Common myeloid progenitor, CD34-positive (primary cell): ENCODE measurements around the gene BBS7.

Experiments
- CTCF ChIA-PET: fragments of 350-600 bp; sonication (Branson Sonifier 250); formaldehyde crosslinking; loops from one replicate; lab custom pipeline; 2021; ENCODE audit warnings: antibody characterized with exemption; lab: Charles Lee
- POLR2A ChIA-PET: fragments of 350-600 bp; sonication (Branson Sonifier 250); formaldehyde crosslinking; loops from one replicate; lab custom pipeline; 2021; ENCODE audit warnings: antibody characterized with exemption; lab: Charles Lee
- DNase-seq, 3 donors: peaks; one replicate each; pipeline versions ENCODE4 v3.0.0 to v3.0.0-alpha.2; 2013
- H3K27ac ChIP-seq, 2 experiments: 1 replicate in 1 of 2; 2 replicates in 1 of 2; pipeline ENCODE4 v1.7.0; 2013; ENCODE audit warnings: inconsistent platforms in 2 of 2, low read length in 2 of 2, mild to moderate bottlenecking in 2 of 2, low read depth in 1 of 2, moderate library complexity in 1 of 2; ENCODE audit not compliant: severe bottlenecking in 2 of 2, insufficient read depth in 1 of 2, poor library complexity in 1 of 2
- H3K27me3 ChIP-seq, 5 experiments: replicated peaks in 2 of 5; 1 replicate in 3 of 5; 2 replicates in 2 of 5; pipeline versions ENCODE4 v1.6.1 to v1.7.0; 2013; ENCODE audit warnings: low read length in 4 of 5, mild to moderate bottlenecking in 2 of 5, moderate library complexity in 2 of 5, inconsistent platforms in 1 of 5; ENCODE audit not compliant: insufficient read depth in 5 of 5, control insufficient read depth in 4 of 5
- H3K36me3 ChIP-seq, 4 experiments: 1 replicate in 2 of 4; 2 replicates in 2 of 4; pipeline versions ENCODE4 v1.6.1 to v1.7.0; 2013; ENCODE audit warnings: low read length in 3 of 4, control low read depth in 1 of 4, mild to moderate bottlenecking in 1 of 4; ENCODE audit not compliant: control insufficient read depth in 4 of 4, insufficient read depth in 4 of 4
- H3K4me1 ChIP-seq, 4 experiments: 1 replicate in 3 of 4; 2 replicates in 1 of 4; pipeline versions ENCODE4 v1.6.1 to v1.7.1; 2013; ENCODE audit warnings: low read length in 3 of 4, mild to moderate bottlenecking in 3 of 4, control low read depth in 1 of 4, inconsistent platforms in 1 of 4, moderate library complexity in 1 of 4; ENCODE audit not compliant: control insufficient read depth in 4 of 4, insufficient read depth in 4 of 4; ENCODE audit errors: control extremely low read depth in 1 of 4
- H3K4me3 ChIP-seq, 7 experiments: 1 replicate in 4 of 7; 2 replicates in 3 of 7; pipeline versions ENCODE4 v1.5.1 to v1.7.0; 2013; ENCODE audit warnings: mild to moderate bottlenecking in 7 of 7, low read length in 6 of 7, moderate library complexity in 6 of 7, inconsistent platforms in 2 of 7, low read depth in 2 of 7, control low read depth in 1 of 7; ENCODE audit not compliant: insufficient read depth in 4 of 7, control insufficient read depth in 1 of 7; ENCODE audit errors: extremely low read depth in 1 of 7
- H3K9me3 ChIP-seq, 5 experiments: 1 replicate in 4 of 5; 2 replicates in 1 of 5; pipeline versions ENCODE4 v1.6.1 to v1.7.1; 2013; ENCODE audit warnings: low read length in 4 of 5, mild to moderate bottlenecking in 2 of 5, inconsistent platforms in 1 of 5, low read depth in 1 of 5, moderate library complexity in 1 of 5; ENCODE audit not compliant: control insufficient read depth in 4 of 5, insufficient read depth in 2 of 5; ENCODE audit errors: control extremely low read depth in 1 of 5
- WGBS: methylation state at CpG from one replicate; pipeline ENCODE4 v1.1.5; 2013; ENCODE audit not compliant: insufficient coverage; 5-methylcytosine and 5-hydroxymethylcytosine counted together

The BBS7 gene

GRCh38 chr4:121822796-121823504 lies 47.3 kb downstream of the BBS7 start:
- ChIA-PET CTCF (interaction anchor here (0.8 kb wide), 1 partner anchor 77 kb away, joined by 3 read pairs; no protein-coding TSS in a partner anchor), POLR2A (no interaction called here)
- Histone ChIP-seq H3K36me3 (peaks cover 0 to 35% (median 6%) of the 10 kb centered on the region in 4 experiments), H3K4me1 (peaks cover 6 to 21% (median 14%) of the 10 kb centered on the region in 4 experiments), H3K4me3 (peak overlapping the region; percentile 83 to 99 (median 99)), H3K27me3 (no peaks in the 10 kb centered on the region), H3K9me3 (no peaks in the 10 kb centered on the region), H3K27ac (peak overlapping the region; percentile 53 to 87)
- under 1% methylated on average over 29 of the region's 30 CpGs for WGBS
- DNase-seq: peak; percentile 65 to 77 (median 73)

- Histone ChIP-seq H3K36me3 (peaks cover under 1 to 44% (median 12%) of the 10 kb centered on the region in 4 experiments), H3K27ac (no peak overlapping the region), H3K9me3 (no peaks in the 10 kb centered on the region), H3K4me3 (peak overlapping the region in 5 of 7 experiments; percentile 83 to 99 (median 99)), H3K27me3 (no peaks in the 10 kb centered on the region), H3K4me1 (peaks cover 6 to 21% (median 14%) of the 10 kb centered on the region in 4 experiments)
- 100% methylated on average over 1 of the region's 1 CpG for WGBS
- CTCF ChIA-PET: interaction anchor here (1.3 kb wide), 1 partner anchor 16 kb away, joined by 5 read pairs; no protein-coding TSS in a partner anchor
- POLR2A ChIA-PET: no interaction called here
- no peak for DNase-seq
These were observed 48.2 kb downstream of the BBS7 start for GRCh38 chr4:121822047-121822446.

GRCh38 chr4:121819216-121819965 lies 50.9 kb downstream of the BBS7 start:
- DNase-seq: no peak
- ChIA-PET CTCF (no interaction called here), POLR2A (interaction anchor here (0.7 kb wide), 1 partner anchor 8 kb away, joined by 3 read pairs; no protein-coding TSS in a partner anchor)
- Histone ChIP-seq H3K36me3 (peaks cover 7 to 70% (median 27%) of the 10 kb centered on the region in 4 experiments), H3K4me1 (peaks cover 6 to 21% (median 14%) of the 10 kb centered on the region in 4 experiments), H3K9me3 (no peaks in the 10 kb centered on the region), H3K27me3 (no peaks in the 10 kb centered on the region), H3K27ac (no peak overlapping the region), H3K4me3 (no peak overlapping the region)
- 67% methylated on average over 1 of the region's 1 CpG for WGBS

GRCh38 chr4:121818215-121818614 lies 52.1 kb downstream of the BBS7 start:
- no peak for DNase-seq
- CTCF ChIA-PET: interaction anchor here (1.0 kb wide), 1 partner anchor 9 kb away, joined by 3 read pairs; no protein-coding TSS in a partner anchor
- Histone ChIP-seq H3K27ac (no peak overlapping the region), H3K36me3 (peaks cover 11 to 81% (median 33%) of the 10 kb centered on the region in 4 experiments), H3K9me3 (no peaks in the 10 kb centered on the region), H3K4me3 (no peak overlapping the region), H3K27me3 (no peaks in the 10 kb centered on the region), H3K4me1 (peaks cover 6 to 18% (median 12%) of the 10 kb centered on the region in 4 experiments)
- 100% methylated on average over 1 of the region's 1 CpG for WGBS
- POLR2A ChIA-PET: no interaction called here

- Histone ChIP-seq H3K9me3 (no peaks in the 10 kb centered on the region), H3K27ac (no peak overlapping the region), H3K4me3 (no peak overlapping the region), H3K36me3 (peaks cover 15 to 87% (median 36%) of the 10 kb centered on the region in 4 experiments), H3K27me3 (no peaks in the 10 kb centered on the region), H3K4me1 (peaks cover 5 to 18% (median 11%) of the 10 kb centered on the region in 4 experiments)
- ChIA-PET POLR2A (no interaction called here), CTCF (interaction anchor here (1.0 kb wide), 1 partner anchor 9 kb away, joined by 3 read pairs; no protein-coding TSS in a partner anchor)
- WGBS: no CpG with 5 or more reads among the region's 1 CpG
- DNase-seq: no peak
These were observed 52.6 kb downstream of the BBS7 start for GRCh38 chr4:121817701-121818100.

GRCh38 chr4:121817006-121817405 lies 53.3 kb downstream of the BBS7 start:
- Histone ChIP-seq H3K4me3 (no peak overlapping the region), H3K4me1 (peaks cover 0 to 11% (median 5%) of the 10 kb centered on the region in 4 experiments), H3K9me3 (no peaks in the 10 kb centered on the region), H3K27me3 (no peaks in the 10 kb centered on the region), H3K27ac (no peak overlapping the region), H3K36me3 (peaks cover 15 to 89% (median 40%) of the 10 kb centered on the region in 4 experiments)
- POLR2A ChIA-PET: no interaction called here
- no peak for DNase-seq
- CTCF ChIA-PET: no interaction called here
- 80% methylated on average over 1 of the region's 3 CpGs for WGBS
